HG03439 (cell line): ENCODE results near the gene CLC.

Experiments
- ATAC-seq: cut with Tn5 transposase; IDR thresholded peaks from one replicate; pipeline ENCODE4 v1.9.1; 2021; ENCODE audit warnings: mild to moderate bottlenecking, moderate library complexity; ENCODE audit not compliant: unreplicated experiment

Gene CLC

GRCh38 chr19:39681416-39681815 lies 56.4 kb downstream of the CLC start:
- ATAC-seq: no peak
